Prostate gland (tissue), 2 donors: Measurements from ENCODE around the gene KCTD1. TPM values are rescaled to one million over a fixed set of nuclear protein-coding genes. Genes with fewer than 3 reads are reported as not detected.
"Not testable (repeated sequence)": the region's sequence is repeated elsewhere in the genome, so short reads cannot be mapped to it uniquely, and the experiment has no call there.

Source experiments
- DNase-seq: peaks from one replicate; pipeline ENCODE4 v3.0.0-alpha.2; 2019; ENCODE audit warnings: low spot score
- H3K27ac ChIP-seq, 2 donors: fragments of 200-600 bp; sonication (generic); 2 replicates each; pipeline ENCODE4 v1.5.1; 2017 to 2019
- H3K27me3 ChIP-seq: fragments of 200-600 bp; sonication (generic); replicated peaks from 2 replicates; pipeline ENCODE4 v1.5.1; 2019; ENCODE audit not compliant: insufficient read depth
- H3K36me3 ChIP-seq, 2 donors: fragments of 200-600 bp; sonication (generic); 1 replicate in 1 of 2; 2 replicates in 1 of 2; pipeline versions ENCODE4 v1.5.1 to v1.8.1; 2017 to 2019
- H3K4me1 ChIP-seq: fragments of 200-600 bp; sonication (generic); replicated peaks from 2 replicates; pipeline ENCODE4 v1.5.1; 2019
- H3K4me3 ChIP-seq, 2 donors: fragments of 200-600 bp; sonication (generic); 2 replicates each; pipeline ENCODE4 v1.5.1; 2017 to 2019
- H3K9me3 ChIP-seq: fragments of 200-600 bp; sonication (generic); 2 replicates; pipeline ENCODE4 v1.5.1; 2017
- CTCF ChIP-seq, 4 experiments: fragments of 200-600 bp in 2 of 4; fragments of 450-650 bp in 2 of 4; sonication (generic) in 2 of 4; IDR thresholded peaks; 1 replicate in 3 of 4; 2 replicates in 1 of 4; pipeline ENCODE4 v1.5.1; 2016 to 2019; ENCODE audit warnings: antibody characterized with exemption in 4 of 4, mild to moderate bottlenecking in 2 of 4, moderate library complexity in 2 of 4
- POLR2A ChIP-seq: fragments of 450-650 bp; IDR thresholded peaks from one replicate; pipeline ENCODE4 v1.6.1; 2016; ENCODE audit warnings: antibody characterized with exemption, mild to moderate bottlenecking
- POLR2AphosphoS5 ChIP-seq: sonication (generic); formaldehyde crosslinking; IDR thresholded peaks from one replicate; pipeline ENCODE4 v1.6.1; 2017; ENCODE audit warnings: antibody characterized with exemption
- WGBS: methylation state at CpG from one replicate; pipeline ENCODE4 v1.1.5; 2018; 5-methylcytosine and 5-hydroxymethylcytosine counted together
- intact Hi-C: fragments of 100-400 bp; cut with DNase I; formaldehyde crosslinking; loops from one replicate; pipeline ENCODE4 v1.14.2; 2022
- total RNA-seq, 2 donors: library from RNA; depleted of rRNA; stranded (reverse); fragments of >200 nt; gene quantifications; one replicate each; pipeline ENCODE4 v1.1.0, GENCODE V29; 2016

The KCTD1 gene
- total RNA-seq, 2 donors from 2014 or later: 24.7 to 40.5 TPM

- Histone ChIP-seq H3K27ac (no peak overlapping the region), H3K9me3 (no peaks in the 10 kb centered on the region), H3K27me3 (no peaks in the 10 kb centered on the region), H3K4me3 (no peak overlapping the region), H3K4me1 (peaks cover 4% of the 10 kb centered on the region), H3K36me3 (no peaks in the 10 kb centered on the region)
- DNase-seq: no peak
- TF ChIP-seq POLR2AphosphoS5 (no peak), CTCF (IDR thresholded peaks at IDR 0.05) (no peak), POLR2A (no peak)
- intact Hi-C loops: no loop called here
- WGBS: 94% methylated on average over 5 of the region's 5 CpGs
Observed at GRCh38 chr18:26438980-26439379, 109.4 kb downstream of the KCTD1 start.

GRCh38 chr18:26437634-26438033 lies 110.7 kb downstream of the KCTD1 start:
- 80% methylated on average over 3 of the region's 3 CpGs for WGBS
- H3K9me3 ChIP-seq, H3K27me3 ChIP-seq, intact Hi-C loops, H3K4me1 ChIP-seq, H3K36me3 ChIP-seq, DNase-seq, H3K27ac ChIP-seq, H3K4me3 ChIP-seq: not testable (repeated sequence)

- H3K27me3 ChIP-seq: no peaks in the 10 kb centered on the region
- DNase-seq: no peak
- H3K36me3 ChIP-seq: no peaks in the 10 kb centered on the region
- peaks cover 4% of the 10 kb centered on the region for H3K4me1 ChIP-seq
- H3K27ac ChIP-seq: no peak overlapping the region
- TF ChIP-seq POLR2A: no peak
- TF ChIP-seq POLR2AphosphoS5: no peak
- TF ChIP-seq CTCF (IDR thresholded peaks at IDR 0.05): no peak
- H3K4me3 ChIP-seq: no peak overlapping the region
- intact Hi-C loops: no loop called here
- WGBS: 78% methylated on average over 11 of the region's 11 CpGs
- H3K9me3 ChIP-seq: no peaks in the 10 kb centered on the region
Observed at GRCh38 chr18:26436176-26437051, 111.9 kb downstream of the KCTD1 start.

- Histone ChIP-seq H3K27ac (no peak overlapping the region), H3K4me1 (peaks cover 4% of the 10 kb centered on the region), H3K9me3 (no peaks in the 10 kb centered on the region), H3K27me3 (no peaks in the 10 kb centered on the region), H3K36me3 (no peaks in the 10 kb centered on the region), H3K4me3 (no peak overlapping the region)
- DNase-seq: no peak
- WGBS: 92% methylated on average over 8 of the region's 8 CpGs
- TF ChIP-seq CTCF (IDR thresholded peaks at IDR 0.05): no peak
- no peak for TF ChIP-seq POLR2AphosphoS5
- no peak for TF ChIP-seq POLR2A
- intact Hi-C loops: no loop called here
Observed at GRCh38 chr18:26435415-26436095, 112.8 kb downstream of the KCTD1 start.

GRCh38 chr18:26434887-26435286 lies 113.5 kb downstream of the KCTD1 start:
- Histone ChIP-seq H3K36me3 (no peaks in the 10 kb centered on the region), H3K27ac (no peak overlapping the region), H3K9me3 (no peaks in the 10 kb centered on the region), H3K27me3 (no peaks in the 10 kb centered on the region), H3K4me1 (no peaks in the 10 kb centered on the region), H3K4me3 (no peak overlapping the region)
- TF ChIP-seq POLR2AphosphoS5 (no peak), CTCF (IDR thresholded peaks at IDR 0.05) (no peak)
- WGBS: 90% methylated on average over 2 of the region's 2 CpGs
- intact Hi-C loops: no loop called here
- DNase-seq: no peak
